HFFc6 (cell line): ENCODE measurements around the gene DIP2B. TPM values are rescaled to one million over a fixed set of nuclear protein-coding genes. Genes with fewer than 3 reads are reported as not detected.

Source experiments
- DNase-seq: peaks from one replicate; pipeline ENCODE4 v3.0.0-alpha.2; 2018
- H3K27ac Mint-ChIP-seq: 2 replicates; pipeline ENCODE4 v1.8.0; 2020; ENCODE audit warnings: mild to moderate bottlenecking, mixed read lengths
- H3K27me3 Mint-ChIP-seq: 2 replicates; pipeline ENCODE4 v1.8.0; 2021; ENCODE audit warnings: mild to moderate bottlenecking, moderate library complexity, mixed read lengths; ENCODE audit not compliant: insufficient read depth
- H3K36me3 Mint-ChIP-seq: 2 replicates; pipeline ENCODE4 v1.8.0; 2021; ENCODE audit warnings: low read depth, mixed read lengths
- H3K4me1 Mint-ChIP-seq: 2 replicates; pipeline ENCODE4 v1.8.0; 2020; ENCODE audit warnings: low read depth, mixed read lengths
- H3K4me3 Mint-ChIP-seq: 2 replicates; pipeline ENCODE4 v1.8.0; 2020; ENCODE audit warnings: mild to moderate bottlenecking, moderate library complexity, mixed read lengths
- H3K9me3 Mint-ChIP-seq: 2 replicates; pipeline ENCODE4 v1.8.0; 2020; ENCODE audit warnings: mild to moderate bottlenecking, mixed read lengths
- CTCF ChIP-seq: fragments of 200-600 bp; sonication (generic); IDR thresholded peaks from 2 replicates; pipeline ENCODE4 v1.5.0; 2021; ENCODE audit warnings: antibody characterized with exemption, mild to moderate bottlenecking
- total RNA-seq, 6 experiments: library from RNA; stranded (reverse); fragmentation: NEBNext Ultra II Directional; extraction: Animal tissue kit (Norgen Biotek cat#: 25700); gene quantifications; 2 replicates in 1 of 6; 3 replicates in 5 of 6; pipeline ENCODE4 v1.2.3, GENCODE V29; 2021

The DIP2B gene
- total RNA-seq, 6 experiments from 2014 or later = 17.4 to 24.7 (median 20.6) TPM

GRCh38 chr12:50778663-50779590 is 274.1 kb downstream of the DIP2B start:
- Mint-ChIP-seq H3K4me1 (no peaks in the 10 kb centered on the region), H3K27me3 (no peaks in the 10 kb centered on the region; the same call in 1 of the 2 replicates), H3K36me3 (peaks cover 5% of the 10 kb centered on the region; the same call in 1 of the 2 replicates), H3K4me3 (no peak overlapping the region), H3K9me3 (no peaks in the 10 kb centered on the region), H3K27ac (no peak overlapping the region)
- DNase-seq = no peak
- TF ChIP-seq CTCF = no peak

GRCh38 chr12:50780013-50780412 is 275.2 kb downstream of the DIP2B start:
- H3K27ac Mint-ChIP-seq = no peak overlapping the region

GRCh38 chr12:50784501-50784900 is 279.7 kb downstream of the DIP2B start:
- peaks cover 3% of the 10 kb centered on the region; the same call in 1 of the 2 replicates for H3K27me3 Mint-ChIP-seq
- TF ChIP-seq CTCF = no peak
- H3K4me1 Mint-ChIP-seq = peaks cover 55% of the 10 kb centered on the region
- H3K27ac Mint-ChIP-seq = no peak overlapping the region
- H3K4me3 Mint-ChIP-seq = no peak overlapping the region
- no peak for DNase-seq
- peaks cover 13% of the 10 kb centered on the region for H3K9me3 Mint-ChIP-seq
- H3K36me3 Mint-ChIP-seq = peaks cover 25% of the 10 kb centered on the region

More at GRCh38 chr12:50780013-50780412, 275.2 kb downstream of the DIP2B start:
- Mint-ChIP-seq H3K27me3 (no peaks in the 10 kb centered on the region), H3K4me1 (peaks cover 10% of the 10 kb centered on the region), H3K4me3 (no peak overlapping the region), H3K36me3 (peaks cover 10% of the 10 kb centered on the region; the same call in 1 of the 2 replicates), H3K9me3 (no peaks in the 10 kb centered on the region)
- no peak for DNase-seq
- TF ChIP-seq CTCF = no peak

- peaks cover 65% of the 10 kb centered on the region for H3K4me1 Mint-ChIP-seq
Measured at GRCh38 chr12:50785406-50786001, 280.7 kb downstream of the DIP2B start.

More at GRCh38 chr12:50785406-50786001, 280.7 kb downstream of the DIP2B start:
- H3K9me3 Mint-ChIP-seq = peaks cover 13% of the 10 kb centered on the region
- H3K27ac Mint-ChIP-seq = peak overlapping the region; percentile 99
- H3K4me3 Mint-ChIP-seq = peak overlapping the region; percentile 80
- H3K36me3 Mint-ChIP-seq = peaks cover 28% of the 10 kb centered on the region
- TF ChIP-seq CTCF = no peak
- no peak for DNase-seq
- peaks cover 3% of the 10 kb centered on the region for H3K27me3 Mint-ChIP-seq
